Measurements from ENCODE around the gene SETD2.

SETD2 gene

DNA sequence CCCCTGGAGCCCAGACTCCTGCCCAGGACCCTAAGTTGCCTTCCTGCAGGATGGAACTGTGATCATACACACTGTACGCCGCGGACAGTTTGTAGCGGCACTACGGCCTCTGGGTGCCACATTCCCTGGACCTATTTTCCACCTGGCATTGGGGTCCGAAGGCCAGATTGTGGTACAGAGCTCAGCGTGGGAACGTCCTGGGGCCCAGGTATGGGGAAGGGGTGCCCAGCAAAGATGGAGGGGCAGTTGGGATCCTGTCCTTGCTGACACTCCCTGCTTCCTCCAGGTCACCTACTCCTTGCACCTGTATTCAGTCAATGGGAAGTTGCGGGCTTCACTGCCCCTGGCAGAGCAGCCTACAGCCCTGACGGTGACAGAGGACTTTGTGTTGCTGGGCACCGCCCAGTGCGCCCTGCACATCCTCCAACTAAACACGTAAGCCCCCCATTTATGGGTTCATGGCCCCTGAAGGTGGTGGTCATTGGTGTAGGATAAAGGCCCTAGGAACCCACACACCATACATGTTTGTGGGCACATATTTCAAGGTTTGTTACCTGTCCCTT lies 155.6 kb downstream of the SETD2 start:
- peak overlapping the region; percentile 80 for H3K4me3 ChIP-seq (ENCODE audit: low read length)
- H3K27me3 ChIP-seq (ENCODE audit: control insufficient read depth, low read length): no peaks in the 10 kb centered on the region
- H3K4me2 ChIP-seq (ENCODE audit: low read length): peak overlapping the region; percentile 96
- H3F3A ChIP-seq (ENCODE audit: control insufficient read depth, insufficient read depth): peaks cover 6% of the 10 kb centered on the region
- no peaks in the 10 kb centered on the region for H3K9me3 ChIP-seq (ENCODE audit: control insufficient read depth, insufficient read depth, low read length)
- no peak overlapping the region for H3K27ac ChIP-seq (ENCODE audit: low read depth, low read length)
- TF ChIP-seq, protein P1, sequence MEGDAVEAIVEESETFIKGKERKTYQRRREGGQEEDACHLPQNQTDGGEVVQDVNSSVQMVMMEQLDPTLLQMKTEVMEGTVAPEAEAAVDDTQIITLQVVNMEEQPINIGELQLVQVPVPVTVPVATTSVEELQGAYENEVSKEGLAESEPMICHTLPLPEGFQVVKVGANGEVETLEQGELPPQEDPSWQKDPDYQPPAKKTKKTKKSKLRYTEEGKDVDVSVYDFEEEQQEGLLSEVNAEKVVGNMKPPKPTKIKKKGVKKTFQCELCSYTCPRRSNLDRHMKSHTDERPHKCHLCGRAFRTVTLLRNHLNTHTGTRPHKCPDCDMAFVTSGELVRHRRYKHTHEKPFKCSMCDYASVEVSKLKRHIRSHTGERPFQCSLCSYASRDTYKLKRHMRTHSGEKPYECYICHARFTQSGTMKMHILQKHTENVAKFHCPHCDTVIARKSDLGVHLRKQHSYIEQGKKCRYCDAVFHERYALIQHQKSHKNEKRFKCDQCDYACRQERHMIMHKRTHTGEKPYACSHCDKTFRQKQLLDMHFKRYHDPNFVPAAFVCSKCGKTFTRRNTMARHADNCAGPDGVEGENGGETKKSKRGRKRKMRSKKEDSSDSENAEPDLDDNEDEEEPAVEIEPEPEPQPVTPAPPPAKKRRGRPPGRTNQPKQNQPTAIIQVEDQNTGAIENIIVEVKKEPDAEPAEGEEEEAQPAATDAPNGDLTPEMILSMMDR (IDR thresholded peaks at IDR 0.05; ENCODE audit: low read depth, low read length, poor library complexity, severe bottlenecking): no peak
- no peak for TF ChIP-seq EZH2phosphoT487 (IDR thresholded peaks at IDR 0.05; ENCODE audit: borderline replicate concordance, low read length)
- peaks cover 19% of the 10 kb centered on the region for H3K4me1 ChIP-seq (ENCODE audit: control insufficient read depth, low read length)
- no peaks in the 10 kb centered on the region for H3K9me2 ChIP-seq (replicated peaks; ENCODE audit: control insufficient read depth, low read length)
- no peaks in the 10 kb centered on the region for H3K79me2 ChIP-seq (ENCODE audit: control insufficient read depth, low read length)
- H3K36me3 ChIP-seq (ENCODE audit: control insufficient read depth, low read length): peaks cover 23% of the 10 kb centered on the region
- no peaks in the 10 kb centered on the region for H4K20me1 ChIP-seq (ENCODE audit: control insufficient read depth, insufficient read depth, low read depth, low read length)

DNA sequence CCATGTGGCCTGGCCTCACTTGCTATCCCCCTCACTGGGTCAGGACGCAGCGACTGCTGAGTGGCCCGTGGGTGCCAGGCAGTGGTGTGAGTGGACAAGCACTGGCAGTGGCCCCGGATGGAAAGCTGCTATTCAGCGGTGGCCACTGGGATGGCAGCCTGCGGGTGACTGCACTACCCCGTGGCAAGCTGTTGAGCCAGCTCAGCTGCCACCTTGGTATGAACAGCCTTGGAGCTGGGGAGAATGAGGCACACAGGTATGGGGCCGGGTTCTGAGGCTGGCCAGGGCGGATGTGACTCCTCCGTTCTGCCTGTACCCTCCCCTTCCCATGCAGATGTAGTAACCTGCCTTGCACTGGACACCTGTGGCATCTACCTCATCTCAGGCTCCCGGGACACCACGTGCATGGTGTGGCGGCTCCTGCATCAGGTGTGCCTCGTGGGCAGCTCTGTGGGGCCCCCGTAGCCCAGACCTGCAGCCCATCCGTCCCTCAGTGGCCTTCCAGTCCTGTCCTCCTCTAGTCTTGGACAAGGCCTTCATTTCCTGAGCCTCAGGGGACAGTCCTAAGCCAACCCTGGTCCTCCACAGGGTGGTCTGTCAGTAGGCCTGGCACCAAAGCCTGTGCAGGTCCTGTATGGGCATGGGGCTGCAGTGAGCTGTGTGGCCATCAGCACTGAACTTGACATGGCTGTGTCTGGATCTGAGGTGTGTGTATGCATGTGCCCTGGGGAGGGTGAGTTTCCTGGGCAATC lies 156.3 kb downstream of the SETD2 start:
- peaks cover 29% of the 10 kb centered on the region for H3K36me3 ChIP-seq (ENCODE audit: control insufficient read depth, low read length)
- no peaks in the 10 kb centered on the region for H3K79me2 ChIP-seq (ENCODE audit: control insufficient read depth, low read length)
- no peaks in the 10 kb centered on the region for H4K20me1 ChIP-seq (ENCODE audit: control insufficient read depth, insufficient read depth, low read depth, low read length)
- H3K9me3 ChIP-seq (ENCODE audit: control insufficient read depth, insufficient read depth, low read length): no peaks in the 10 kb centered on the region
- no peak overlapping the region for H3K27ac ChIP-seq (ENCODE audit: low read depth, low read length)
- peaks cover 19% of the 10 kb centered on the region for H3K4me1 ChIP-seq (ENCODE audit: control insufficient read depth, low read length)
- no peak overlapping the region for H3K4me2 ChIP-seq (ENCODE audit: low read length)
- TF ChIP-seq EZH2phosphoT487 (IDR thresholded peaks at IDR 0.05; ENCODE audit: borderline replicate concordance, low read length): no peak
- TF ChIP-seq, protein P1 (IDR thresholded peaks at IDR 0.05; ENCODE audit: low read depth, low read length, poor library complexity, severe bottlenecking): no peak
- no peak overlapping the region for H3K4me3 ChIP-seq (ENCODE audit: low read length)
- H3K27me3 ChIP-seq (ENCODE audit: control insufficient read depth, low read length): no peaks in the 10 kb centered on the region
- peaks cover 6% of the 10 kb centered on the region for H3F3A ChIP-seq (ENCODE audit: control insufficient read depth, insufficient read depth)
- no peaks in the 10 kb centered on the region for H3K9me2 ChIP-seq (replicated peaks; ENCODE audit: control insufficient read depth, low read length)

DNA sequence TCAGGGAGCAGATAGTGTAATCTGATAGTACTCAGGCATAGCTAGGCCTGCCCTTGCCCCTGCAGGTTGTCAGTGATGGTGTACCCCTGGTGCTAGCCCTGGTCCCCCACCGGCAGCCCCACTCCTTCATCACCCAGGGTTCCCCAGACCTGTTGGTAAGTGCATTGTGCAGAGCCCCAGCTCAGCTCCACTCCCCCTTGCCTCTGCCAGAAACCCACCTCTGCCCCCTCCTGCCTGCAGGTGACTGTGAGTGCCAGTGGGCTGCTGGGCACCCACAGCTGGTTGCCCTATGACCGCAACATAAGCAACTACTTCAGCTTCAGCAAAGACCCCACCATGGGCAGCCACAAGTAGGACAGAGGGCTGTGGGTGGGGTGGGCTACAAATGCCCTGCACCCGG lies 156.9 kb downstream of the SETD2 start:
- Histone ChIP-seq H3K4me2 (ENCODE audit: low read length) (no peak overlapping the region), H3K4me1 (ENCODE audit: control insufficient read depth, low read length) (peaks cover 19% of the 10 kb centered on the region), H4K20me1 (ENCODE audit: control insufficient read depth, insufficient read depth, low read depth, low read length) (no peaks in the 10 kb centered on the region), H3K9me2 (replicated peaks; ENCODE audit: control insufficient read depth, low read length) (no peaks in the 10 kb centered on the region), H3K9me3 (ENCODE audit: control insufficient read depth, insufficient read depth, low read length) (no peaks in the 10 kb centered on the region), H3K36me3 (ENCODE audit: control insufficient read depth, low read length) (peaks cover 34% of the 10 kb centered on the region), H3K79me2 (ENCODE audit: control insufficient read depth, low read length) (no peaks in the 10 kb centered on the region), H3K4me3 (ENCODE audit: low read length) (no peak overlapping the region), H3K27ac (ENCODE audit: low read depth, low read length) (no peak overlapping the region), H3K27me3 (ENCODE audit: control insufficient read depth, low read length) (no peaks in the 10 kb centered on the region), H3F3A (ENCODE audit: control insufficient read depth, insufficient read depth) (peaks cover 6% of the 10 kb centered on the region)
- TF ChIP-seq, protein P1 (IDR thresholded peaks at IDR 0.05; ENCODE audit: low read depth, low read length, poor library complexity, severe bottlenecking): no peak
- TF ChIP-seq EZH2phosphoT487 (IDR thresholded peaks at IDR 0.05; ENCODE audit: borderline replicate concordance, low read length): no peak

Data from DOHH2 (cell line).